Activated naive CD4-positive, alpha-beta T cell treated with anti-CD3 and anti-CD28 coated beads, Interleukin-2, amount 10 ng/mL, durations not matched to agents 7 days and 5 days (primary cell): ENCODE data around the gene SGSM2.
A peak's percentile ranks its signal among the peaks of the same experiment; 100 is the strongest.

Experiments used
- CTCF ChIA-PET: fragments of 350-600 bp; sonication (Branson Sonifier 250); formaldehyde crosslinking; loops from one replicate; lab custom pipeline; 2021; ENCODE audit warnings: antibody characterized with exemption; lab: Charles Lee
- DNase-seq: peaks from one replicate; pipeline ENCODE4 v3.0.0-alpha.2; 2020
- H3K27ac Mint-ChIP-seq: one replicate; pipeline ENCODE4 v1.8.0; 2021; ENCODE audit warnings: mild to moderate bottlenecking, moderate library complexity, mixed read lengths
- H3K27me3 Mint-ChIP-seq: one replicate; pipeline ENCODE4 v1.8.0; 2021; ENCODE audit warnings: mild to moderate bottlenecking, mixed read lengths
- H3K36me3 Mint-ChIP-seq: one replicate; pipeline ENCODE4 v1.8.0; 2021; ENCODE audit warnings: mixed read lengths
- H3K4me1 Mint-ChIP-seq: one replicate; pipeline ENCODE4 v1.8.0; 2021; ENCODE audit warnings: mixed read lengths
- H3K4me3 Mint-ChIP-seq: one replicate; pipeline ENCODE4 v1.8.0; 2021; ENCODE audit warnings: mild to moderate bottlenecking, moderate library complexity, mixed read lengths
- H3K9me3 Mint-ChIP-seq: one replicate; pipeline ENCODE4 v1.8.0; 2021; ENCODE audit warnings: mixed read lengths

SGSM2 gene

DNA sequence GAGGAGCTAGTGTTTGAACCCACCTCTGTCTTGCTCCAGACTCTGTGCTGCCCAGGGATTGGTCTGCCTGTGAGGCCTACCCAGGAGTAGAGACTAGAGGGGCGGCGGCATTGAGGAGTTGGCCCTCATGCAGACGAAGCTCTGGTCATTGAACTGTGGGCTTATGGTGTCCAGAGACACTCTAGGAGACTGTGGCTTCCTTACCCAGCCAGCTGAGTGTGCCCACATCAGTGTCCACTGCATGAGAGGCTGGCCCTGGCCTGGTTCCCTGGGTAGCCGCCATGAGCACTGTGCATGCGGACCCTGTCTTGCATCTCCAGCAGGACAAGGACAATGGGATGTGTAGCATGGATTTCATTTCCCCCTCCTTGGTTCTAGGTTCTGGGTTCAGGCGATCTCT, 14.0 kb downstream of the SGSM2 start:
- H3K9me3 Mint-ChIP-seq: no peaks in the 10 kb centered on the region
- H3K36me3 Mint-ChIP-seq: no peaks in the 10 kb centered on the region
- no peak overlapping the region for H3K27ac Mint-ChIP-seq

GRCh38 chr17:2354311-2354710, 17.0 kb downstream of the SGSM2 start:
- Mint-ChIP-seq H3K36me3 (peaks cover 1% of the 10 kb centered on the region), H3K9me3 (no peaks in the 10 kb centered on the region), H3K27ac (peak overlapping the region; percentile 91), H3K27me3 (no peaks in the 10 kb centered on the region), H3K4me3 (no peak overlapping the region), H3K4me1 (peaks cover 24% of the 10 kb centered on the region)
- DNase-seq: no peak
- CTCF ChIA-PET: interaction anchor here (0.6 to 3.8 kb wide), 11 partner anchors 8 to 385 kb away, joined by 3 to 15 read pairs (median 5); partner anchors contain the start of genes SGSM2 and TSR1

More for the DNA sequence above, 14.0 kb downstream of the SGSM2 start:
- no peak overlapping the region for H3K4me3 Mint-ChIP-seq
- H3K27me3 Mint-ChIP-seq: no peaks in the 10 kb centered on the region
- CTCF ChIA-PET: interaction anchor here (0.8 to 3.8 kb wide), 3 partner anchors 13 to 65 kb away, joined by 3 to 15 read pairs (median 4); partner anchors contain the start of gene TSR1
- peaks cover 24% of the 10 kb centered on the region for H3K4me1 Mint-ChIP-seq
- DNase-seq: no peak

DNA sequence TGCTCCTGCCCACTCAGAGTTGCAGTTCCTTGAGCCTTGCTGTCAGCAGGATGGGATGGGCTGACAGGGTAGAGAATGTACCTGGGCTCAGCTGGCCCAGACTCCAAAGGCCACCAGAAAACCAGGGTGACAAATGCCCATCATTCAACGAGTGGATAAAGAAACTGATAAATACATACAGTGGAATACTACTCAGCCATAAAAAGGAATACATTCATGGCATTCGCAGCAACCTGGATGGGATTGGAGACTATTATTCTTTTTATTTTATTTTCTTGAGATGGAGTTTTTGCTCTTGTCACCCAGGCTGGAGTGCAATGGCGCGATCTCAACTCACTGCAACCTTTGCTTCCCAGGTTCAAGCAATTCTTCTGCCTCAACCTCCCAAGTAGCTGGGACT, 19.9 kb downstream of the SGSM2 start:
- H3K4me1 Mint-ChIP-seq: peaks cover 23% of the 10 kb centered on the region
- no peaks in the 10 kb centered on the region for H3K9me3 Mint-ChIP-seq
- peaks cover 1% of the 10 kb centered on the region for H3K36me3 Mint-ChIP-seq
- no peak overlapping the region for H3K27ac Mint-ChIP-seq
- no peaks in the 10 kb centered on the region for H3K27me3 Mint-ChIP-seq
- DNase-seq: no peak
- CTCF ChIA-PET: no interaction called here
- no peak overlapping the region for H3K4me3 Mint-ChIP-seq

- Mint-ChIP-seq H3K4me3 (no peak overlapping the region), H3K27ac (no peak overlapping the region), H3K9me3 (no peaks in the 10 kb centered on the region), H3K4me1 (peaks cover 17% of the 10 kb centered on the region), H3K36me3 (peaks cover 4% of the 10 kb centered on the region), H3K27me3 (no peaks in the 10 kb centered on the region)
- no peak for DNase-seq
- CTCF ChIA-PET: no interaction called here
Measured at GRCh38 chr17:2357931-2358434, 20.7 kb downstream of the SGSM2 start.

- no peaks in the 10 kb centered on the region for H3K4me1 Mint-ChIP-seq
- peaks cover 6% of the 10 kb centered on the region for H3K36me3 Mint-ChIP-seq
- H3K27me3 Mint-ChIP-seq: no peaks in the 10 kb centered on the region
- H3K27ac Mint-ChIP-seq: no peak overlapping the region
- CTCF ChIA-PET: interaction anchor here (1.6 to 3.1 kb wide), 3 partner anchors 8 to 116 kb away, joined by 4 to 13 read pairs (median 7); no protein-coding TSS in a partner anchor
- DNase-seq: no peak
- no peak overlapping the region for H3K4me3 Mint-ChIP-seq
- H3K9me3 Mint-ChIP-seq: no peaks in the 10 kb centered on the region
Measured at GRCh38 chr17:2361010-2361760, 23.9 kb downstream of the SGSM2 start.

DNA sequence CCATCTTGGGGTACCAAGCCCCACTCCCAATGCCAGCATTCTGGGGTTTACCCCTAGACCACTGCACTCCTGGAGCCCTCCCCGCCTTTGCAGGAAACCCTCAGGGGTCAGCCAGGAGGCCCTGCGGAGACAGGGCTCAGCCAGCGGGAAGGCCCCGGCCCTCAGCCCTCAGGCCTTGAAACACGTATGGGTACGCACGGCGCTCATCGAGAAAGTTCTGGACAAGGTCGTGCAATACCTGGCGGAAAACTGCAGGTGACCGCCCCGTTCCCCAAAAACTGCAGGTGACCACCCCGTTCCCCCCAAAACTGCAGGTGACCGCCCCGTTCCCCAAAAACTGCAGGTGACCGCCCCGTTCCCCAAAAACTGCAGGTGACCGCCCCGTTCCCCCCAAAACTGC, 24.7 kb downstream of the SGSM2 start:
- no peak for DNase-seq
- CTCF ChIA-PET: interaction anchor here (1.6 to 3.1 kb wide), 2 partner anchors 9 to 20 kb away, joined by 7 to 13 read pairs; no protein-coding TSS in a partner anchor

DNA sequence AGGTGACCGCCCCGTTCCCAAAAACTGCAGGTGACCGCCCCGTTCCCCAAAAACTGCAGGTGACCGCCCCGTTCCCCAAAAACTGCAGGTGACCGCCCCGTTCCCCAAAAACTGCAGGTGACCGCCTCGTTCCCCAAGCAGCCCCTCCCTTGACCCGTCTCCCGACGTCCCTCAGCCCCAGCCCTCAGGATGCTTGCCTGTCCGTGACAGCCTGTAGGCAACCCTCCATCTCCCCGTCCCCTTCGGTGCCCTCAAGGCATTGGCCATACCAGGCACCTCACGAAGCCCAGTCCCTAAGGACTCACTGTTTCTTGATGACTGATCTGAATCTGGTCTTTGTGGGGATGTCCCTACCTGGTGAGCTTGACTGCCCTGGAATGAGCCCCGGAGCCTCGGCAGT, 25.1 kb downstream of the SGSM2 start:
- Mint-ChIP-seq H3K4me1 (no peaks in the 10 kb centered on the region), H3K27me3 (no peaks in the 10 kb centered on the region), H3K27ac (no peak overlapping the region), H3K36me3 (peaks cover 6% of the 10 kb centered on the region), H3K4me3 (no peak overlapping the region), H3K9me3 (no peaks in the 10 kb centered on the region)
- DNase-seq: no peak
- CTCF ChIA-PET: interaction anchor here (3.1 kb wide), 1 partner anchor 9 kb away, joined by 13 read pairs; no protein-coding TSS in a partner anchor

More for the DNA sequence above, 24.7 kb downstream of the SGSM2 start:
- no peak overlapping the region for H3K27ac Mint-ChIP-seq
- H3K36me3 Mint-ChIP-seq: peaks cover 6% of the 10 kb centered on the region
- H3K4me1 Mint-ChIP-seq: no peaks in the 10 kb centered on the region
- no peaks in the 10 kb centered on the region for H3K9me3 Mint-ChIP-seq
- no peaks in the 10 kb centered on the region for H3K27me3 Mint-ChIP-seq
- no peak overlapping the region for H3K4me3 Mint-ChIP-seq

DNA sequence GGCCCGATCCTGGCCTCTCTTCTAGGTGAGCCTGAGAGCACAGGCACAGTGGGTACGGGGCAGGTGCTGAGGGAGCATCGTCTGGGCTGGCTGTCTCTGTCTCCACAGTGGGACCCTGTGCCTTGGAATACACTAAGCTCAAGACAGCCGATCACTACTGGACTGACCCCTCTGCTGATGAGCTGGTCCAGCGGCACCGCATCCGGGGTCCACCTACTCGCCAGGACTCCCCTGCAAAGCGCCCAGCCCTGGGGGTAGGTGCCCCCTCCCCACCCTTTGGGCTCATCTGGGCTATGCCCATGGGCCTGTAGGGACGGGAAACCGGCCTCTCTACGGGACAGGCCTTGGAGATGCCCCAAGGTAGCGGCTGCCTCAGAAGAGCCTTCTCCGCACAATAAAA, 25.6 kb downstream of the SGSM2 start:
- no peaks in the 10 kb centered on the region for H3K4me1 Mint-ChIP-seq
- no peaks in the 10 kb centered on the region for H3K9me3 Mint-ChIP-seq
- no peak for DNase-seq
- no peaks in the 10 kb centered on the region for H3K27me3 Mint-ChIP-seq
- peaks cover 4% of the 10 kb centered on the region for H3K36me3 Mint-ChIP-seq
- CTCF ChIA-PET: interaction anchor here (3.1 kb wide), 1 partner anchor 10 kb away, joined by 13 read pairs; no protein-coding TSS in a partner anchor
- no peak overlapping the region for H3K4me3 Mint-ChIP-seq
- no peak overlapping the region for H3K27ac Mint-ChIP-seq

- H3K4me1 Mint-ChIP-seq: no peaks in the 10 kb centered on the region
- no peaks in the 10 kb centered on the region for H3K27me3 Mint-ChIP-seq
- no peak overlapping the region for H3K4me3 Mint-ChIP-seq
- H3K27ac Mint-ChIP-seq: no peak overlapping the region
- peaks cover 4% of the 10 kb centered on the region for H3K36me3 Mint-ChIP-seq
- DNase-seq: no peak
- CTCF ChIA-PET: interaction anchor here (3.1 kb wide), 1 partner anchor 10 kb away, joined by 13 read pairs; no protein-coding TSS in a partner anchor
- H3K9me3 Mint-ChIP-seq: no peaks in the 10 kb centered on the region
Measured at GRCh38 chr17:2363318-2363717, 26.0 kb downstream of the SGSM2 start.

GRCh38 chr17:2363851-2364762, 26.8 kb downstream of the SGSM2 start:
- Mint-ChIP-seq H3K27me3 (no peaks in the 10 kb centered on the region), H3K4me1 (no peaks in the 10 kb centered on the region), H3K9me3 (no peaks in the 10 kb centered on the region), H3K27ac (no peak overlapping the region), H3K4me3 (no peak overlapping the region), H3K36me3 (peaks cover 4% of the 10 kb centered on the region)
- CTCF ChIA-PET: interaction anchor here (3.1 kb wide), 1 partner anchor 11 kb away, joined by 13 read pairs; no protein-coding TSS in a partner anchor
- DNase-seq: no peak

DNA sequence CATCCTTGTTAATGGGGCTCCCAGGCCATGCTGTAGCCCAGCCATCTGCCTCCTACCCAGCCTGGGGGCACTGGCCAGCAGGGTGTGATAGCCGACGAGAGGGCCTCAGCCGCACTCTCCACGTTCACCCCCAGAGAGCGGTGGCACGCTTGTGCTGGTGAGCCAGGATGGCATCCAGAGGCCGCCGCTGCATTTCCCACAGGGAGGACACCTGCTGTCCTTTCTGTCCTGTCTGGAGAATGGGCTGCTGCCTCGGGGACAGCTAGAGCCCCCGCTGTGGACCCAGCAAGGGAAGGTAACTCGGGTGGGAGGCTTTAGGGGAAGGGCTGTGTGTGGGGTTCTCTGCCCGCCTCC, 27.4 kb downstream of the SGSM2 start:
- no peak for DNase-seq
- Mint-ChIP-seq H3K27me3 (no peaks in the 10 kb centered on the region), H3K9me3 (no peaks in the 10 kb centered on the region), H3K36me3 (peaks cover 4% of the 10 kb centered on the region), H3K27ac (no peak overlapping the region), H3K4me3 (no peak overlapping the region), H3K4me1 (no peaks in the 10 kb centered on the region)
- CTCF ChIA-PET: interaction anchor here (3.7 kb wide), 1 partner anchor 17 kb away, joined by 15 read pairs; no protein-coding TSS in a partner anchor

DNA sequence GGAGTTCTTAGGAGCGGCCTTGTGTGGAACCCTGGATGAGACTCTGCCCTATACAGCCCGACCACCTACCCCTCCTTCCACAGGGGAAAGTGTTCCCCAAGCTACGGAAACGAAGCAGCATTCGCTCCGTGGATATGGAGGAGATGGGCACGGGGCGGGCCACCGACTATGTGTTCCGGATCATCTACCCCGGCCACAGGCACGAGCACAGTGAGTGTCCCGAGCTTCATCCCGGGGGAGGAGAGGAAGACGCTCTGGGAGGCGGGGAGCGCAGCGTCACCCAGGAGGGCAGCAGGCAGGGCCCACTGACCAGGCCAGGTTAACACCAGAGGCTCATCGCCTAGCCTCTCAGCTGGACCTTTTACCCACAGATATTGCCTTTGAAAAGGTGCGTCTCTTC, 27.8 kb downstream of the SGSM2 start:
- CTCF ChIA-PET: interaction anchor here (3.7 kb wide), 1 partner anchor 17 kb away, joined by 15 read pairs; no protein-coding TSS in a partner anchor
- Mint-ChIP-seq H3K4me1 (no peaks in the 10 kb centered on the region), H3K9me3 (no peaks in the 10 kb centered on the region), H3K4me3 (no peak overlapping the region), H3K27ac (no peak overlapping the region), H3K36me3 (peaks cover 4% of the 10 kb centered on the region), H3K27me3 (no peaks in the 10 kb centered on the region)
- no peak for DNase-seq

- peaks cover 4% of the 10 kb centered on the region for H3K36me3 Mint-ChIP-seq
- no peak for DNase-seq
- H3K4me1 Mint-ChIP-seq: no peaks in the 10 kb centered on the region
- CTCF ChIA-PET: interaction anchor here (3.7 kb wide), 1 partner anchor 15 kb away, joined by 15 read pairs; no protein-coding TSS in a partner anchor
- H3K27ac Mint-ChIP-seq: peak overlapping the region; percentile 67
- no peaks in the 10 kb centered on the region for H3K9me3 Mint-ChIP-seq
- no peaks in the 10 kb centered on the region for H3K27me3 Mint-ChIP-seq
- no peak overlapping the region for H3K4me3 Mint-ChIP-seq
Measured at GRCh38 chr17:2366747-2367494, 29.6 kb downstream of the SGSM2 start.
